ENCODE measurements around the gene PLCL1. TPM values are rescaled to one million over a fixed set of nuclear protein-coding genes. Genes with fewer than 3 reads are reported as not detected.

Gene PLCL1
- total RNA-seq, 2 experiments from 2014 or later = 3.3 to 3.5 TPM

DNA sequence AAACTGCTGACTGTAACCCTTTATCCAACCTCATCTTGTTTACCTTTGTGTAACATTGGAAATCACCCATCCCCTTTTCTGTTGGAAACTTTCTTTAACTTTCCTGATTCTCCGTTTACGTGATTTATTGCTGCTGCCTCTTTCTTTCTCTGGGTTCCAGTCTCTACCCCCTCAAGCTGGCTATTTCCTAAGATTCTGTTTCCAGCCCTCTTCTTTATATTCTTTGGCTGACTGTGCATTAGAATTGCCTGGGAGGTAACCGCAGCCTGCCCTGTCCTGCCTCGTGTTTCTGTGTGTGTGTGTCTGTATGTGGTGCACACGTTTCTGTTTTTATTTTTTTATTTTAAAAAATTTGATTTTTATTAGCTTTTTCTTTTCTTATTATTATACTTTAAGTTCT is 229.2 kb downstream of the PLCL1 start:
- DNase-seq = no peak
- peaks cover 54% of the 10 kb centered on the region for H3K4me1 Mint-ChIP-seq (ENCODE audit: low read depth)
- H3K27me3 Mint-ChIP-seq (ENCODE audit: low read depth) = no peaks in the 10 kb centered on the region
- intact Hi-C loops (cut with micrococcal nuclease) = no loop called here
- no peaks in the 10 kb centered on the region for H3K9me3 Mint-ChIP-seq
- no peaks in the 10 kb centered on the region for H3K36me3 Mint-ChIP-seq (ENCODE audit: low read depth)
- CTCF ChIA-PET = no interaction called here
- H3K27ac Mint-ChIP-seq = no peak overlapping the region
- H3K4me3 Mint-ChIP-seq = no peak overlapping the region

DNA sequence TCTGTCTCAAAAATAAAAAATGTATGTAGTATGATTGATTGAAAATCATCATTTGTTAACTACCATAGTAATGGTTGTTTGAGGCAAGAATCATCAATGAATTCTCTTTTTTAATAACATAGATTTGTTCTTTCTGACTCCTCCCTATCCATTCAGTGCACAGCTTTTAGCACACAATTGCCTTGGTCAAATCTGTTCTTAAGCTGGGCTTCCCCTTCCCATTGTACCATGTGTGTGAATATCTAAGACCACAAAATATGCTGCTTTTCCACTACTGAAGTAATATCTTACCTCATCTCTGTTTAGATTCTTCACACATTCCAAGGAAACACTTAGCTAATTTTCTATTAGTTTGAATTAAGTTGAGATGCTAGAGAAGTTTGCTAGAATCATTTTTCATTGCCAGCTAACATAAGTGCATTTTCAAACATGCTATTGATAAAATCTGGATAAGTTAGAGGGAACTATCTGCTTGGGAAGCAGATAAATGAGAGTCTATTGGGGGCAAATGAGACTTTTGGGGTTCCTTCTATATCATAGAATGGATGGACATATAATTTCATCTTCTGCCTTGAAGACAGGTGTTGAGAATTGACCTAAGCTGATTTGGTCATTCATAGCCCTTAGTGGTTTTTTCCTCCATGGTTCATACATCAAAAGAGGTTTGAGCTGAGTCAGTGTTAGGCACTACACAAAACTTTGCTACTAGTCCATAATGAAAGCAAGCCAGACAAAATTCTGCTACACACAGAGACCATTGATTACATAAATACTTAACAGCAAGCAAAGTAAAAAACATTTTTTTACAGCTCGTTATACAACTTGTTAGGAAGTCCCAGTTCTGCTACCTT is 231.9 kb downstream of the PLCL1 start:
- peaks cover 34% of the 10 kb centered on the region for H3K4me1 Mint-ChIP-seq (ENCODE audit: low read depth)
- no peak overlapping the region for H3K4me3 Mint-ChIP-seq
- no peaks in the 10 kb centered on the region for H3K27me3 Mint-ChIP-seq (ENCODE audit: low read depth)
- H3K27ac Mint-ChIP-seq = no peak overlapping the region
- intact Hi-C loops (cut with micrococcal nuclease) = loop anchor here (1.0 kb wide), 1 partner anchor 14 kb away; no protein-coding TSS in a partner anchor
- no peak for DNase-seq
- CTCF ChIA-PET = interaction anchor here (1.0 kb wide), 1 partner anchor 91 kb away, joined by 3 read pairs; no protein-coding TSS in a partner anchor
- no peaks in the 10 kb centered on the region for H3K9me3 Mint-ChIP-seq
- H3K36me3 Mint-ChIP-seq (ENCODE audit: low read depth) = no peaks in the 10 kb centered on the region

DNA sequence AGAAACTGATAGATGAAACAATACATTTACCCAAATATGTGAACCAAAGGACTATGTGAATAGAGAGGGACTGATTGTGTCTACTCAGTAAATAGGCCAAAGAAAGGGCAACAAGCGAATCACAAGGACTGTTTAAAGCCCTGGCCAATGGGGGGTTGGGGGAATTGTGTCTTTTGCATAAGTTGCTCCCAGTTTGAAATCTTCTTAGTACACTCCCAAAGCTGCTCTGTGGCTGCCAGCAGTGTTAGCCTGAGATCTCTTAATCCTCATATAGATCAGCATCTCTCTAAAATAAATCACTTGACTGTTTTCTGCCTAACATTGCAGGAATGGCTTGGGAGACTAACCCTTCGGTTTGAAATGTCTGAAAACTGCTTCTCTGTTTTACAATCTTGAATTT is 236.4 kb downstream of the PLCL1 start:
- H3K27ac Mint-ChIP-seq = no peak overlapping the region
- H3K27me3 Mint-ChIP-seq (ENCODE audit: low read depth) = no peaks in the 10 kb centered on the region
- no peaks in the 10 kb centered on the region for H3K36me3 Mint-ChIP-seq (ENCODE audit: low read depth)
- CTCF ChIA-PET = interaction anchor here (0.7 to 1.0 kb wide), 2 partner anchors 15 to 55 kb away, joined by 3 to 4 read pairs; no protein-coding TSS in a partner anchor
- H3K9me3 Mint-ChIP-seq = no peaks in the 10 kb centered on the region
- no peak for DNase-seq
- peaks cover 26% of the 10 kb centered on the region for H3K4me1 Mint-ChIP-seq (ENCODE audit: low read depth)
- no peak overlapping the region for H3K4me3 Mint-ChIP-seq
- intact Hi-C loops (cut with micrococcal nuclease) = no loop called here

DNA sequence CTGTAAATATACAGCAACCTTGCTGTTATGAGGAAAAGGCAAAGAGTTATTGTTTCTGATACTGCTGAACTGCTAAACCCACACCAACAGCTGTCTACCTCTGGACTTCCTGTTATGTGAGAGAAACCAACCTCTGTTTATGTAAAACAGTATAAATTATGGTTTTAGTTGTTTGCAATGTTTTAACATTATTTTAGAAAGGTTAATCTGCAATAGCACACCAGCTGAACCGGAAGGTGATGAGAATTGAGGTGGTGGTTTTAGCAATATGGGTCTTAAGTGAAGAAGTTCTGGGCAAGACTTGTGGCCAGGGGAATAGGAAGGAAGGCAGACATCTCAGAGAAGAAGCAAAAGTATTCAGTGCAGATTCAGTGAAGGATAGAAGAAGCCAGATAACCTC is 237.8 kb downstream of the PLCL1 start:
- Mint-ChIP-seq H3K9me3 (no peaks in the 10 kb centered on the region), H3K36me3 (ENCODE audit: low read depth) (no peaks in the 10 kb centered on the region), H3K27ac (no peak overlapping the region), H3K27me3 (ENCODE audit: low read depth) (no peaks in the 10 kb centered on the region), H3K4me3 (no peak overlapping the region), H3K4me1 (ENCODE audit: low read depth) (peaks cover 15% of the 10 kb centered on the region)
- intact Hi-C loops (cut with micrococcal nuclease) = loop anchor here (2.0 kb wide), 1 partner anchor 71 kb away; no protein-coding TSS in a partner anchor
- CTCF ChIA-PET = interaction anchor here (0.6 to 1.0 kb wide), 2 partner anchors 190 to 1302 kb away, joined by 3 read pairs; no protein-coding TSS in a partner anchor
- no peak for DNase-seq

DNA sequence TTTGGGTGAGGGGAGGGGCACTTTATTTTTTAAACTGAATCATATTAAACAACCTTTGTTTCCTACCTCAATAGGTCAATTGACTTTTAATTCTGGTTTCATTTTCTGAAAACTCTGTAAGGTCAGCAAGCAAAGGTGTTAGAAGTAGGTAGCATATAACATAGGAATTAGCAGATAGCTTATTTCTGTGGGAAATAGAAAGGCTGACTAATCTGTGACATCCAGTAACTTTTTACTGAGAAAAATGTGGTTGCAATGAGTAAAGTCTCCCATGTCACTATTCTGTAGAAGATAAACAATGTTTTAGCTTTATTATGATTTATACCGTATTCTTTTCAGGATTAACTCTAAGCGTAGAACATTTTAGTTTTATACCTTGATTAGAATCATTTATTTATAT is 240.4 kb downstream of the PLCL1 start:
- H3K4me3 Mint-ChIP-seq = no peak overlapping the region
- peaks cover 10% of the 10 kb centered on the region for H3K4me1 Mint-ChIP-seq (ENCODE audit: low read depth)
- no peaks in the 10 kb centered on the region for H3K36me3 Mint-ChIP-seq (ENCODE audit: low read depth)
- CTCF ChIA-PET = no interaction called here
- no peaks in the 10 kb centered on the region for H3K9me3 Mint-ChIP-seq
- no peak overlapping the region for H3K27ac Mint-ChIP-seq
- no peak for DNase-seq
- no peaks in the 10 kb centered on the region for H3K27me3 Mint-ChIP-seq (ENCODE audit: low read depth)
- intact Hi-C loops (cut with micrococcal nuclease) = loop anchor here (1.0 to 2.0 kb wide), 4 partner anchors 39 to 206 kb away; no protein-coding TSS in a partner anchor

DNA sequence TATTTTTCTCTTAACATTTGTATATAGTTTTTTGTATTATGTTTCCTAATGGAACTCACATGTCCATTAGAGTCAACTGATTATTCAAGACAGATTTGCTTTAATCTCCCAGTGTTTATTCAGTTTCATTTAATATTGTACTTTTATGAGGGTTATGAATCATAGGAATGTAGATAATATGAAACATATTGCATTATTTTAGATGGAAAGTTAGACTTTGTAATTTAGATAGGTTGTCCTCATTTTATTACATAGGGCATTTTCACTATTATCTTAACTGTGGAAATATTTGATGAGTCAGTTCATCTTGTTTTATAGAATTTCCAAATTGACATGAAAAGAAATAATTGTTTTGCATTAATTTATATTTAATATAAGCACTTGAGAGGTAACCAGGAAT is 240.8 kb downstream of the PLCL1 start:
- Mint-ChIP-seq H3K27ac (no peak overlapping the region), H3K4me3 (no peak overlapping the region), H3K27me3 (ENCODE audit: low read depth) (no peaks in the 10 kb centered on the region), H3K36me3 (ENCODE audit: low read depth) (no peaks in the 10 kb centered on the region), H3K9me3 (no peaks in the 10 kb centered on the region), H3K4me1 (ENCODE audit: low read depth) (peaks cover 14% of the 10 kb centered on the region)
- DNase-seq = no peak
- CTCF ChIA-PET = no interaction called here
- intact Hi-C loops (cut with micrococcal nuclease) = loop anchor here (2.0 kb wide), 1 partner anchor 198 kb away; no protein-coding TSS in a partner anchor

DNA sequence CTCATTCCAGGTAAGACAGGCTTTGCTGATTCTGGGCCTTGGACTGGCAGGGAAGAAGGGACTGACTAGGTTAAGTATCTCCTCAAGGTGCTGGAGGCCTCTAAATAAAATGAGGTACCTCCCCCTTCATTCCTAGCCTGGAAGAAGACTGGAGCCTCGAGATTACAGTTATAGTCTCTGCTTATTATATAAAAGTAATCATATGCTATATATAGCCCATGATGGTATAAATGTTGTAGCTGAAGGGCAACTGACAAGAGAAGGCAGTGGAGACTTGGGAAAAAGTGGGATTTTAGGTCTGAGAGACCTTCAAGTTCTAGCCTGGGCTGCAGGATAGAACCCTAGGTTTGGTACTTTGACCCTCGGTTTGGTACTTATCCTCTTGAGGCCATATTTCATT is 248.3 kb downstream of the PLCL1 start:
- no peaks in the 10 kb centered on the region for H3K9me3 Mint-ChIP-seq
- H3K27ac Mint-ChIP-seq = no peak overlapping the region
- intact Hi-C loops (cut with micrococcal nuclease) = loop anchor here (5.0 to 10.0 kb wide), 2 partner anchors 75 to 242 kb away; no protein-coding TSS in a partner anchor
- no peaks in the 10 kb centered on the region for H3K36me3 Mint-ChIP-seq (ENCODE audit: low read depth)
- no peak for DNase-seq
- CTCF ChIA-PET = interaction anchor here (1.0 to 1.7 kb wide), 9 partner anchors 11 to 215 kb away, joined by 3 to 10 read pairs (median 4); no protein-coding TSS in a partner anchor
- no peaks in the 10 kb centered on the region for H3K27me3 Mint-ChIP-seq (ENCODE audit: low read depth)
- H3K4me1 Mint-ChIP-seq (ENCODE audit: low read depth) = peaks cover 27% of the 10 kb centered on the region
- no peak overlapping the region for H3K4me3 Mint-ChIP-seq

DNA sequence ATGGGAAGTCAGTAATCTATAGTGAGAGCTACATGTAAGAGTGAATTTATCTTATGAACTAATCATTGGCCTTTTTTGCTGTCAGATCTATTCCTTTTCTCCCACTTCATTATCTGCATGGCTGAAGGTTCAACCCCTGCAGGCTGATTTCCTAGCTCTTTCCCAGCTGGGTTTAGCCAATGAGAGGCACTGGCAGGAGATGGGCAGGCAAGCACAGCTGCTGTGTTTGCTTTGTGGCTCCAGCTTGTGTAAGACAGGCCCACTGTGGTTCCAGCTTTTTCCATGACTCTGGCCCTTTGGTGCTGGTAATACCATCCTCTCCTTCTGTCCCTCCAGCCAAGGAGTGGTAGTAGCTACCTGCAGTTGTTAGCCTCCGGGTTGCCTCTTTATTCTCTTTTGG is 248.8 kb downstream of the PLCL1 start:
- Mint-ChIP-seq H3K27me3 (ENCODE audit: low read depth) (no peaks in the 10 kb centered on the region), H3K4me3 (no peak overlapping the region), H3K36me3 (ENCODE audit: low read depth) (no peaks in the 10 kb centered on the region), H3K9me3 (no peaks in the 10 kb centered on the region), H3K27ac (no peak overlapping the region), H3K4me1 (ENCODE audit: low read depth) (peaks cover 27% of the 10 kb centered on the region)
- CTCF ChIA-PET = interaction anchor here (0.7 to 1.8 kb wide), 14 partner anchors 11 to 240 kb away, joined by 3 to 10 read pairs (median 4); no protein-coding TSS in a partner anchor
- DNase-seq = no peak
- intact Hi-C loops (cut with micrococcal nuclease) = loop anchor here (5.0 to 10.0 kb wide), 2 partner anchors 74 to 242 kb away; no protein-coding TSS in a partner anchor

DNA sequence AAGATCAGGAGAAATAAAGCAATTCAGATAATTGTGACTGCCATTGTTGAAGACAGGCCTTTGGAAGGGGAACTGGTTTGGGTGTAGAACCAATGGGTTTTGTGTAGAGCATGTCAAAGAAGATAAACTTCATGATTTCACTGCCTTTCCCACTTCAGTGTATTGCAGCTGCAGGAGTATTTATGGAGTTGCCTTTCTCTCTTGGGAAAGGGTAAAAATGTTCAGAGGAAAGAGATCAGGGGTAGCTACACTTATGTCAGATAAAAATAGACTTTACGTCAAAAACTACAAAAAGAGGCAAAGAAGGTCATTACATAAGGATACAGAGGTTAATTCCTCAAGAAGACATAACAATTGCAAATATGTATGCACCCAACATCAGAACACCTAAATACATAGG is 249.4 kb downstream of the PLCL1 start:
- CTCF ChIA-PET = interaction anchor here (0.7 to 1.8 kb wide), 12 partner anchors 10 to 241 kb away, joined by 3 to 10 read pairs (median 4); no protein-coding TSS in a partner anchor
- Mint-ChIP-seq H3K27ac (no peak overlapping the region), H3K4me1 (ENCODE audit: low read depth) (peaks cover 27% of the 10 kb centered on the region), H3K4me3 (no peak overlapping the region), H3K9me3 (no peaks in the 10 kb centered on the region), H3K27me3 (ENCODE audit: low read depth) (no peaks in the 10 kb centered on the region), H3K36me3 (ENCODE audit: low read depth) (no peaks in the 10 kb centered on the region)
- intact Hi-C loops (cut with micrococcal nuclease) = loop anchor here (1.0 to 10.0 kb wide), 4 partner anchors 74 to 250 kb away; no protein-coding TSS in a partner anchor
- no peak for DNase-seq

DNA sequence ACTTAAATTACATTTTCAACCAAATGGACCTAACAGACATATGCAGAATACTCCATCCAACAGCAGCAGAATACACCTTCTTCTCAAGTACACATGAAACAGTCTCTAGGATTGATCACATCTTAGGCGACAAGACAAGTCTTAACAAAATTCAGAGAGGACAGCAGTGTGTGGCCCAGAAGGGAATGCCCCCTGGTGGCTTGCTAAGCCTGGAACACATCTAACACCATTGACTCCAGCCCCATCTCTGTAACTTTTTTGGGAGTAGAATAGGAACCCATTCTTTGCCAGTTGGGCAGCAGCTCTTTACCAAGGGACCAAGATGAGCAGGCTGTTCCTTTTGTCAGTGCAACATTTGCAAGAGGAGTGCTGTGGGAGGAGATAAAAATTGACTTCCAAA is 249.9 kb downstream of the PLCL1 start:
- H3K36me3 Mint-ChIP-seq (ENCODE audit: low read depth) = no peaks in the 10 kb centered on the region
- intact Hi-C loops (cut with micrococcal nuclease) = loop anchor here (1.0 to 10.0 kb wide), 4 partner anchors 73 to 251 kb away; no protein-coding TSS in a partner anchor
- H3K4me3 Mint-ChIP-seq = no peak overlapping the region
- no peak overlapping the region for H3K27ac Mint-ChIP-seq
- no peaks in the 10 kb centered on the region for H3K27me3 Mint-ChIP-seq (ENCODE audit: low read depth)
- H3K9me3 Mint-ChIP-seq = no peaks in the 10 kb centered on the region
- peak; percentile 71 for DNase-seq
- H3K4me1 Mint-ChIP-seq (ENCODE audit: low read depth) = peaks cover 27% of the 10 kb centered on the region
- CTCF ChIA-PET = interaction anchor here (0.6 to 1.8 kb wide), 9 partner anchors 9 to 241 kb away, joined by 3 to 5 read pairs (median 3); no protein-coding TSS in a partner anchor

DNA sequence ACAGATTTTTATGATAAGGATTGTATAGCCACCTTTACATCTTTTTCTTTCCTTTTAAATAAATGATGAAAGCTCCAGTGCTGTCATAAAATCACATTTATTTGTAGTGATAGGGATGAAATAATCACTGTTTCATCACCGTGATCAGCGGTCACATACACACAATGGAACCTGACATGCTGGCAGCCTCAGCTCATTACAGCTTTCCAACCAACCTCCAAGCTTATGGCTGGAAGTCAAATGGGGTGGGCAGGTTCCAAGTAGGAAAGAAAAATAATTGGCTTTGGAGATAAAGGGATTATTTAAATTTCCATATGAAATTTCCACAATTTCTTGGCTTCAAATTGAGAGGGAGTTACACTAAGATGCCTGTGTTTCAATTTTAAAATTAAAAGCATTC is 251.3 kb downstream of the PLCL1 start:
- peaks cover 20% of the 10 kb centered on the region for H3K4me1 Mint-ChIP-seq (ENCODE audit: low read depth)
- H3K27me3 Mint-ChIP-seq (ENCODE audit: low read depth) = no peaks in the 10 kb centered on the region
- no peaks in the 10 kb centered on the region for H3K9me3 Mint-ChIP-seq
- intact Hi-C loops (cut with micrococcal nuclease) = loop anchor here (10.0 kb wide), 1 partner anchor 239 kb away; no protein-coding TSS in a partner anchor
- CTCF ChIA-PET = interaction anchor here (0.5 to 2.2 kb wide), 3 partner anchors 9 to 20 kb away, joined by 3 to 5 read pairs (median 5); no protein-coding TSS in a partner anchor
- H3K27ac Mint-ChIP-seq = no peak overlapping the region
- H3K36me3 Mint-ChIP-seq (ENCODE audit: low read depth) = no peaks in the 10 kb centered on the region
- DNase-seq = no peak
- H3K4me3 Mint-ChIP-seq = no peak overlapping the region

DNA sequence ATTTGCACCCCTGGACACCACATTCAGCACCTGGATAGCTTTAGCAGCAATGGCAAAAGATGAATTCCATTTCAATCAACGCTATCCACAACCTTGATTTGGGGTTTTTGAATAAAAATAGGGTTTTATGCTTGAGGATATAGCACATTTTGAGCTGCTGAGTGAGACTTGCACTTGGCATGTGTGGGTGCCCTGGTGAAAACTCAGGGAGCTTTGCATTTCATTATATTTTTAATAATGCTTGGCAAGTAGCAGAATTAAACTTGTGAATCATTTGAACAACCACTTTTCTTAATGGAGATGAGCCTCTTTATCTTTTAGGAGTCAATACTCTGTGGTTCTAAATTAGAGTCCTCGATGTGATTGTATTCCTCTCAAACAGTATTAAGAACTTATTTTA is 252.4 kb downstream of the PLCL1 start:
- H3K4me3 Mint-ChIP-seq = no peak overlapping the region
- H3K36me3 Mint-ChIP-seq (ENCODE audit: low read depth) = no peaks in the 10 kb centered on the region
- CTCF ChIA-PET = interaction anchor here (0.9 to 2.2 kb wide), 5 partner anchors 9 to 71 kb away, joined by 3 to 5 read pairs (median 3); no protein-coding TSS in a partner anchor
- no peak for DNase-seq
- peaks cover 19% of the 10 kb centered on the region for H3K4me1 Mint-ChIP-seq (ENCODE audit: low read depth)
- intact Hi-C loops (cut with micrococcal nuclease) = loop anchor here (10.0 kb wide), 1 partner anchor 238 kb away; no protein-coding TSS in a partner anchor
- no peak overlapping the region for H3K27ac Mint-ChIP-seq
- no peaks in the 10 kb centered on the region for H3K27me3 Mint-ChIP-seq (ENCODE audit: low read depth)
- H3K9me3 Mint-ChIP-seq = no peaks in the 10 kb centered on the region

All from activated naive CD4-positive, alpha-beta T cell treated with anti-CD3 and anti-CD28 coated beads for 36 hours (primary cell).